A549 (cell line): Measurements from ENCODE around the gene CISD3. TPM values are rescaled to one million over a fixed set of nuclear protein-coding genes. Genes with fewer than 3 reads are reported as not detected.

Experiments
- ATAC-seq, 2 experiments: fragments of 200-7000 bp in 1 of 2; fragments of >200 bp in 1 of 2; cut with Nextera tagmentation in 1 of 2; cut with Tn5 transposase in 1 of 2; 3 replicates each; pipeline versions ENCODE4 v1.8.0 to v1.9.1; 2018 to 2020; ENCODE audit warnings: mild to moderate bottlenecking in 1 of 2, moderate library complexity in 1 of 2
- CTCF ChIA-PET: fragments of 300-600 bp; sonication (Branson Sonifier 250); formaldehyde crosslinking; extraction: SDS; loops from one replicate; lab custom pipeline; 2021; ENCODE audit warnings: antibody characterized with exemption, inconsistent platforms; lab: Yijun Ruan, JAX
- POLR2A ChIA-PET: fragments of 350-600 bp; formaldehyde crosslinking; extraction: SDS; loops from one replicate; lab custom pipeline; 2021; ENCODE audit warnings: antibody characterized with exemption, inconsistent platforms; lab: Yijun Ruan, JAX
- DNase-seq, 2 experiments: peaks; one replicate each; pipeline versions ENCODE4 v3.0.0 to v3.0.0-alpha.2; 2011 to 2016; ENCODE audit warnings: low read depth in 1 of 2, low spot score in 1 of 2
- FAIRE-seq: peaks from 2 replicates; lab custom pipeline; 2011; peaks lifted over from hg19 to GRCh38; lab: Jason Lieb, UNC
- H3K27ac ChIP-seq, 2 experiments: fragments of >200 bp; sonication (Bioruptor Twin); formaldehyde crosslinking; 3 replicates each; pipeline ENCODE4 v1.5.1; 2016 to 2017
- H3K4me1 ChIP-seq: fragments of >200 bp; sonication (Bioruptor Twin); formaldehyde crosslinking; 3 replicates; pipeline ENCODE4 v1.6.1; 2016
- H3K4me2 ChIP-seq: fragments of >200 bp; sonication (Bioruptor Twin); formaldehyde crosslinking; 3 replicates; pipeline ENCODE4 v1.6.1; 2016
- H3K4me3 ChIP-seq: fragments of >200 bp; sonication (Bioruptor Twin); formaldehyde crosslinking; 3 replicates; pipeline ENCODE4 v1.5.1; 2016
- H3K9me3 ChIP-seq: fragments of >200 bp; sonication (Bioruptor Twin); formaldehyde crosslinking; 3 replicates; pipeline ENCODE4 v1.6.1; 2016
- CHD4 ChIP-seq: fragments of 200-600 bp; sonication (generic); IDR thresholded peaks from 2 replicates; pipeline ENCODE4 v1.6.1; 2016; ENCODE audit warnings: antibody characterized with exemption, mild to moderate bottlenecking, borderline replicate concordance
- EP300 ChIP-seq, 2 experiments: fragments of >200 bp; sonication (Bioruptor Twin); formaldehyde crosslinking; IDR thresholded peaks; 2 replicates in 1 of 2; 3 replicates in 1 of 2; pipeline ENCODE4 v1.6.1; 2016 to 2017
- HOXA7 ChIP-seq: fragments of 250-450 bp; sonication (Bioruptor Pico); IDR thresholded peaks from 2 replicates; pipeline ENCODE4 v1.5.0; 2020; ENCODE audit warnings: mild to moderate bottlenecking, moderate library complexity
- HOXB5 ChIP-seq: fragments of 250-450 bp; sonication (Bioruptor Pico); IDR thresholded peaks from 2 replicates; pipeline ENCODE4 v1.5.0; 2020; ENCODE audit warnings: mild to moderate bottlenecking, moderate library complexity
- MAFK ChIP-seq: fragments of 450-650 bp; IDR thresholded peaks from 2 replicates; pipeline ENCODE4 v1.6.1; 2014; ENCODE audit not compliant: partially characterized antibody
- MAZ ChIP-seq: fragments of 150-350 bp; IDR thresholded peaks from 2 replicates; pipeline ENCODE4 v1.6.1; 2014; ENCODE audit warnings: antibody characterized with exemption, low read depth, low read length, borderline replicate concordance
- NFE2L2 ChIP-seq: fragments of 150-350 bp; conservative IDR thresholded peaks from 2 replicates; pipeline ENCODE4 v1.6.1; 2014; ENCODE audit warnings: low read length
- NPAS2 ChIP-seq: fragments of 250-450 bp; sonication (Bioruptor Pico); IDR thresholded peaks from 2 replicates; pipeline ENCODE4 v1.8.0; 2022; ENCODE audit warnings: mild to moderate bottlenecking, moderate library complexity, borderline replicate concordance
- POLR2A ChIP-seq: IDR thresholded peaks from 2 replicates; pipeline ENCODE4 v1.6.1; 2012; ENCODE audit warnings: mild to moderate bottlenecking, low read length
- POLR2AphosphoS2 ChIP-seq: conservative IDR thresholded peaks from 2 replicates; pipeline ENCODE4 v1.6.1; 2012; ENCODE audit warnings: low read length, improper control_type of control experiment, inconsistent platforms
- RAD21 ChIP-seq, 2 experiments: fragments of >200 bp in 1 of 2; sonication (Bioruptor Twin) in 1 of 2; formaldehyde crosslinking in 1 of 2; IDR thresholded peaks in 1 of 2; conservative IDR thresholded peaks in 1 of 2; 2 replicates in 1 of 2; 3 replicates in 1 of 2; pipeline ENCODE4 v1.6.1; 2012 to 2018; ENCODE audit warnings: inconsistent platforms in 1 of 2
- RFX5 ChIP-seq: fragments of 450-650 bp; IDR thresholded peaks from 2 replicates; pipeline ENCODE4 v1.7.1; 2014; ENCODE audit warnings: antibody characterized with exemption, mild to moderate bottlenecking, moderate library complexity
- RNF2 ChIP-seq: fragments of 200-600 bp; sonication (generic); IDR thresholded peaks from 2 replicates; pipeline ENCODE4 v1.6.1; 2016; ENCODE audit warnings: low read depth, mild to moderate bottlenecking, antibody characterized with exemption, moderate library complexity, borderline replicate concordance
- TP53 ChIP-seq: fragments of 250-450 bp; sonication (Bioruptor Pico); IDR thresholded peaks from 2 replicates; pipeline ENCODE4 v1.5.0; 2021; ENCODE audit warnings: mild to moderate bottlenecking, moderate library complexity
- ZC3H11A ChIP-seq: fragments of 450-650 bp; IDR thresholded peaks from 2 replicates; pipeline ENCODE4 v1.6.1; 2014; ENCODE audit warnings: antibody characterized with exemption, mild to moderate bottlenecking
- WGBS: methylation state at CpG from one replicate; pipeline ENCODE4 v1.1.6; 2017; ENCODE audit errors: missing lambda C conversion rate; 5-methylcytosine and 5-hydroxymethylcytosine counted together
- polyA plus RNA-seq, 4 experiments: library from polyadenylated mRNA; depleted of rRNA in 3 of 4; stranded (reverse); fragments of >200 nt; fragmentation: RNase III in 1 of 4; extraction: RNeasy Plus Mini Kit Qiagen cat#74134 plus additional on column Dnase treatment in 1 of 4; gene quantifications; 2 replicates in 3 of 4; 3 replicates in 1 of 4; pipeline ENCODE4 v1.2.3, GENCODE V29; 2011 to 2017
- TF ChIP-seq, protein P1 (sequence below): IDR thresholded peaks from 2 replicates; pipeline ENCODE4 v1.6.1; 2012; ENCODE audit warnings: low read depth, borderline replicate concordance
- TF ChIP-seq, protein P2 (sequence below): fragments of >200 bp; sonication (Bioruptor Twin); formaldehyde crosslinking; IDR thresholded peaks from 2 replicates; pipeline ENCODE4 v1.6.1; 2016

Gene CISD3
- polyA plus RNA-seq, 2 of the 4 experiments (the other 2 are of a cell fraction): 24.5 to 33.0 TPM

- ATAC-seq (no peak), FAIRE-seq (no peak), DNase-seq (no peak)
- no peaks in the 10 kb centered on the region for H3K9me3 ChIP-seq
- POLR2A ChIA-PET: interaction anchor here (1.1 to 2.1 kb wide), 4 partner anchors 18 to 138 kb away, joined by 3 to 8 read pairs (median 4); partner anchors contain the start of genes LASP1 and PSMB3
- H3K4me1 ChIP-seq: peaks cover 41% of the 10 kb centered on the region
- peak overlapping the region; percentile 91 for H3K4me2 ChIP-seq
- CTCF ChIA-PET: interaction anchor here (0.5 to 5.6 kb wide), 22 partner anchors 8 to 422 kb away, joined by 3 to 56 read pairs (median 6); partner anchors contain the start of genes EPOP, MLLT6, PCGF2 and PIP4K2B
- 90% methylated on average over 8 of the region's 8 CpGs for WGBS
- no peak for TF ChIP-seq CHD4
- TF ChIP-seq HOXA7 (CRISPR knock-in tag): no peak
- TF ChIP-seq RFX5: no peak
- TF ChIP-seq EP300 (IDR thresholded peaks at IDR 0.05): no peak
- TF ChIP-seq ZC3H11A: no peak
- no peak for TF ChIP-seq MAZ
- no peak for TF ChIP-seq RAD21 (conservative IDR thresholded peaks at IDR 0.05 in 1 of 2, IDR thresholded peaks at IDR 0.05 in 1 of 2)
- TF ChIP-seq POLR2A: no peak
- no peak for TF ChIP-seq NPAS2
- TF ChIP-seq POLR2AphosphoS2: no peak
- TF ChIP-seq, protein P1, sequence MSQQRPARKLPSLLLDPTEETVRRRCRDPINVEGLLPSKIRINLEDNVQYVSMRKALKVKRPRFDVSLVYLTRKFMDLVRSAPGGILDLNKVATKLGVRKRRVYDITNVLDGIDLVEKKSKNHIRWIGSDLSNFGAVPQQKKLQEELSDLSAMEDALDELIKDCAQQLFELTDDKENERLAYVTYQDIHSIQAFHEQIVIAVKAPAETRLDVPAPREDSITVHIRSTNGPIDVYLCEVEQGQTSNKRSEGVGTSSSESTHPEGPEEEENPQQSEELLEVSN: no peak
- no peak for TF ChIP-seq HOXB5
- H3K27ac ChIP-seq: peak overlapping the region; percentile 91 to 95; a peak in 4 of 6 replicates
- H3K4me3 ChIP-seq: peak overlapping the region; percentile 77
These were observed 1.6 kb downstream of the CISD3 start for GRCh38 chr17:38731526-38732294.

- 90% methylated on average over 7 of the region's 7 CpGs for WGBS
- H3K4me2 ChIP-seq: peak overlapping the region; percentile 91; the same call in 2 of the 3 replicates
- no peak for FAIRE-seq
These were observed 2.5 kb downstream of the CISD3 start for GRCh38 chr17:38732376-38733281.

DNA sequence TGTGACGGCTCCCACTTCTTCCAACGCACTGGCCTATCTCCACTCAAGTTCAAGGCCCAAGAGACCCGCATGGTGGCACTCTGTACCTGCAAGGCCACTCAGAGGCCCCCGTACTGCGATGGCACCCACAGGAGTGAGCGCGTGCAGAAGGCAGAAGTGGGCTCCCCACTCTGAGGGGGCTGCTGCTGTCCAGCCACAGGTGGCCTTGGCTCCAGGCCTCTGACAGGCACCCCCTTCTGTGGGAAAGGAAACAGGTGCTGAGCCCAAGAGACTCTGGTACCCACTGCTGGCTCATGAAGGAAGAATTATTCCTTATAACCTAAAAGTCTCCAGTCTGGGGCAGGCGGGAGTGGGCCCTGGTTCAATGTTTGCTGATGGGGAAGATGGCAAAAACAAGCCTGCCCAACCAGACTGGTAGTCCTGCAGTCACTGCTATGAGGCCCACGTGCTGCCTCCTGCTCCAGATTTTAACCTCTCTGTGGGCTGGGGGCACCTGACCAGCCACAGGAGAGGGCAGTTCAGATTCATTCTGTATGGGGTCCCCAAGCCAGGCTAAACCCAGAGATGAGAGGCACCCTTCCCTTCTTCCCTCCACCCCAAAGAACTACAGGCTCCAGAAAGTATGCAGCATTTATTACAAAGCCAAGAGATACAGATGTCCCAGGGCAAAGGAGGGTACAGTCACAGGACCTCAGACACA lies 3.3 kb downstream of the CISD3 start:
- WGBS: 83% methylated on average over 9 of the region's 9 CpGs
- ATAC-seq (no peak), DNase-seq (no peak), FAIRE-seq (no peak)
- Histone ChIP-seq H3K4me1 (peaks cover 41% of the 10 kb centered on the region), H3K4me2 (no peak overlapping the region), H3K4me3 (no peak overlapping the region), H3K27ac (0 out of 6 replicates have a peak overlapping the region, but pooled peaks of 1 of the 2 experiments have one; percentile 4), H3K9me3 (no peaks in the 10 kb centered on the region)
- POLR2A ChIA-PET: no interaction called here
- 0 out of 2 replicates have a peak, but pooled peaks have one; percentile 2 for TF ChIP-seq POLR2AphosphoS2
- no peak for TF ChIP-seq RNF2
- CTCF ChIA-PET: interaction anchor here (0.6 to 5.7 kb wide), 12 partner anchors 8 to 178 kb away, joined by 3 to 107 read pairs (median 13); partner anchors contain the start of genes EPOP and PCGF2

More at GRCh38 chr17:38732376-38733281, 2.5 kb downstream of the CISD3 start:
- Histone ChIP-seq H3K4me3 (no peak overlapping the region), H3K9me3 (no peaks in the 10 kb centered on the region), H3K4me1 (peaks cover 41% of the 10 kb centered on the region), H3K27ac (no peak overlapping the region)
- ChIA-PET CTCF (interaction anchor here (0.9 to 5.7 kb wide), 10 partner anchors 7 to 175 kb away, joined by 3 to 107 read pairs (median 9); partner anchors contain the start of genes EPOP and PCGF2), POLR2A (no interaction called here)
- ATAC-seq (no peak), DNase-seq (no peak)
- TF ChIP-seq, protein P2, sequence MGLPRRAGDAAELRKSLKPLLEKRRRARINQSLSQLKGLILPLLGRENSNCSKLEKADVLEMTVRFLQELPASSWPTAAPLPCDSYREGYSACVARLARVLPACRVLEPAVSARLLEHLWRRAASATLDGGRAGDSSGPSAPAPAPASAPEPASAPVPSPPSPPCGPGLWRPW: no peak
- TF ChIP-seq POLR2AphosphoS2: 0 out of 2 replicates have a peak, but pooled peaks have one; percentile 44
- no peak for TF ChIP-seq RFX5
- 0 out of 2 replicates have a peak, but pooled peaks have one; percentile 0 for TF ChIP-seq NFE2L2
- no peak for TF ChIP-seq HOXB5
- no peak for TF ChIP-seq MAFK
- TF ChIP-seq TP53 (CRISPR knock-in tag): no peak
